Left ventricle myocardium inferior (tissue), 1 donor: ENCODE data around the gene PTK7. TPM values are rescaled to one million over a fixed set of nuclear protein-coding genes. Genes with fewer than 3 reads are reported as not detected.
A peak's percentile ranks its signal among the peaks of the same experiment; 100 is the strongest.

Experiments used
- DNase-seq: peaks from one replicate; pipeline ENCODE4 v3.0.0-alpha.2; 2020
- H3K27ac ChIP-seq: fragments of 200-600 bp; replicated peaks from 2 replicates; pipeline ENCODE4 v1.8.0; 2021
- H3K27me3 ChIP-seq: fragments of 200-600 bp; 2 replicates; pipeline ENCODE4 v1.8.0; 2021; ENCODE audit warnings: low read depth
- H3K36me3 ChIP-seq: fragments of 200-600 bp; 2 replicates; pipeline ENCODE4 v1.8.0; 2021
- H3K4me1 ChIP-seq: fragments of 200-600 bp; 2 replicates; pipeline ENCODE4 v1.8.0; 2021
- H3K4me3 ChIP-seq: fragments of 200-600 bp; 2 replicates; pipeline ENCODE4 v1.8.0; 2021; ENCODE audit warnings: mild to moderate bottlenecking, moderate library complexity
- H3K9me3 ChIP-seq: fragments of 200-600 bp; replicated peaks from 2 replicates; pipeline ENCODE4 v1.8.0; 2021
- CTCF ChIP-seq: fragments of 200-600 bp; IDR thresholded peaks from 2 replicates; pipeline ENCODE4 v1.8.0; 2021; ENCODE audit warnings: antibody characterized with exemption, mild to moderate bottlenecking, borderline replicate concordance
- intact Hi-C: fragments of 100-400 bp; cut with micrococcal nuclease; formaldehyde crosslinking; loops from one replicate; pipeline ENCODE4 v1.11.0; 2022
- total RNA-seq: library from RNA; stranded (reverse); fragmentation: NEBNext Ultra II Directional; extraction: Animal tissue kit (Norgen Biotek cat#: 25700); gene quantifications from one replicate; pipeline ENCODE4 v1.2.1, GENCODE V29; 2021
- donor health status: DM: no; HTN: yes; CAD: no; lungs with severe emphysema.

The PTK7 gene
- total RNA-seq, 1 donor from 2014 or later, result 2.6 TPM

- intact Hi-C loops, result no loop called here
- Histone ChIP-seq H3K27me3 (no peaks in the 10 kb centered on the region), H3K4me1 (peaks cover 37% of the 10 kb centered on the region), H3K4me3 (no peak overlapping the region), H3K9me3 (no peaks in the 10 kb centered on the region), H3K27ac (no peak overlapping the region), H3K36me3 (peaks cover 55% of the 10 kb centered on the region)
- DNase-seq, result no peak
- TF ChIP-seq CTCF, result no peak
These were observed 14.3 kb upstream of the PTK7 start for GRCh38 chr6:43061861-43062260.

DNA sequence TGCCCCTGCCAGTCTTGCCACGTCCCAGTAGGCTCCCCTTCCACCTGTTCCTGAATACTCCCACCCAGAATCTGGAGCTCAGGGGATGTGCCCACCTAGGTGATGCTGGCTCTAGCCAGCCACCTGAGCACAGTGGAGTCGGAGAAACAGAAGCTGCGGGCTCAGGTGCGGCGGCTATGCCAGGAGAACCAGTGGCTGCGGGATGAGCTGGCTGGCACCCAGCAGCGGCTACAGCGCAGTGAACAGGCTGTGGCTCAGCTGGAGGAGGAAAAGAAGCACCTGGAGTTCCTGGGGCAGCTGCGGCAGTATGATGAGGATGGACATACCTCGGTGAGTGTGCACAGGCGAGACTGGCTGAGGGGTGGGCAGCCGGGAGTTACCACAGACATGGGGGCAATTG is 13.3 kb upstream of the PTK7 start:
- TF ChIP-seq CTCF, result no peak
- intact Hi-C loops, result no loop called here
- peaks cover 33% of the 10 kb centered on the region for H3K4me1 ChIP-seq
- peaks cover 53% of the 10 kb centered on the region for H3K36me3 ChIP-seq
- H3K4me3 ChIP-seq, result no peak overlapping the region
- no peak overlapping the region for H3K27ac ChIP-seq
- no peak for DNase-seq
- no peaks in the 10 kb centered on the region for H3K27me3 ChIP-seq
- no peaks in the 10 kb centered on the region for H3K9me3 ChIP-seq

- DNase-seq, result no peak
- Histone ChIP-seq H3K9me3 (no peaks in the 10 kb centered on the region), H3K27ac (no peak overlapping the region), H3K4me1 (no peaks in the 10 kb centered on the region), H3K27me3 (no peaks in the 10 kb centered on the region), H3K4me3 (no peak overlapping the region), H3K36me3 (peaks cover 71% of the 10 kb centered on the region)
- intact Hi-C loops, result no loop called here
- peak; percentile 38 for TF ChIP-seq CTCF
These were observed 6.0 kb upstream of the PTK7 start for GRCh38 chr6:43070028-43070632.

DNA sequence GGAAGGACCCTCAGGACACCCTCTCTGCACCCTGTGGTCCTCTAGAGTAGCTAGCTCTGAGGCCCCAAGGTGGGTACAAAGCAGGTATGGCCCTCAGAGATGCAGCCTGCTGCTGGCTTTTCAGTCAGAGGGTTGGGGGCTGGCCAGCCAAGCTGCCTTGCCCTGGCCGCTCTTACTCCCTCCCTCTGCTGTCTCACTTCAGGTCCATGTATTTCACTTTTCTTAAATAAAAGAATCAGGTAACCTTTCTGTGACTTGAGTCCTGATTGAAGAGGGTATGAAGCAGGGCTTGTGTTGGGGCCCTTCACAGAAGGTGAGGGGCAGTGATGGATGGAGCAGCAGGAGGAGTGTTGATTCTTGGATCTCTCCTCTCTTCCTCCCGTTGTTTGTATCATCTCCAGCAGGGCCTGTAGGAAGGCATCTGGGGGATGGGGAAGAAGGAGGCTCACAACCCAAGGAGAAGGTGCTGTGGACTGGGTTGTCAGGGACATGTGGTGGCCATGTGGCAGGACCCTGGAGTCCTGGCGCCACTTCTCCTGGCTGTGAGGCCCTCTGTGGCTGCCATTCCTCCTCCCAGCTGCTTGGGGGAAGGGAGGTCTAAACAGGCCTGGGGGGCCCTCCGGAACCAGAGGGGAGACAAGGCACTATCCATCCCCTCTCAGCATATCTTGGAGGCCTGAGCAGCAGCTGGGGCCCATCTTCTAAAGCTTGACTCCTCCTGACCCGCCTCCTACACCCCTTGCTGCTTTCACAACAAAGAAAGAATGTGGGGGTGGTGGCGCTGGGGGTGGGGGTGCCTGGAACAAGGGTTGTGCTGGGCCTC is 1.1 kb upstream of the PTK7 start:
- no peak overlapping the region for H3K4me3 ChIP-seq
- H3K9me3 ChIP-seq, result no peaks in the 10 kb centered on the region
- DNase-seq, result no peak
- H3K4me1 ChIP-seq, result peaks cover 15% of the 10 kb centered on the region
- no peak for TF ChIP-seq CTCF
- H3K27me3 ChIP-seq, result peaks cover 29% of the 10 kb centered on the region
- intact Hi-C loops, result no loop called here
- peaks cover 47% of the 10 kb centered on the region for H3K36me3 ChIP-seq
- no peak overlapping the region for H3K27ac ChIP-seq

GRCh38 chr6:43076464-43077332 is 584 bp downstream of the PTK7 start:
- Histone ChIP-seq H3K27ac (no peak overlapping the region), H3K4me1 (peaks cover 15% of the 10 kb centered on the region), H3K9me3 (no peaks in the 10 kb centered on the region), H3K36me3 (peaks cover 34% of the 10 kb centered on the region), H3K27me3 (peaks cover 29% of the 10 kb centered on the region), H3K4me3 (peak overlapping the region; percentile 69)
- no peak for DNase-seq
- intact Hi-C loops, result no loop called here
- TF ChIP-seq CTCF, result no peak
